Measurements from ENCODE around the gene PIGP.
"Not testable (repeated sequence)": the region's sequence is repeated elsewhere in the genome, so short reads cannot be mapped to it uniquely, and the experiment has no call there.

PIGP gene

GRCh38 chr21:37041706-37042271 lies 31.1 kb downstream of the PIGP start:
- no peak for DNase-seq

GRCh38 chr21:37040212-37040611 lies 32.7 kb downstream of the PIGP start:
- DNase-seq, result no peak

GRCh38 chr21:37039411-37040075 lies 33.3 kb downstream of the PIGP start:
- DNase-seq, result no peak

GRCh38 chr21:37036177-37036576 lies 36.7 kb downstream of the PIGP start:
- no peak for DNase-seq

GRCh38 chr21:37034394-37034793 lies 38.5 kb downstream of the PIGP start:
- not testable (repeated sequence) for DNase-seq

GRCh38 chr21:37032877-37033471 lies 39.9 kb downstream of the PIGP start:
- no peak for DNase-seq

GRCh38 chr21:37032293-37032692 lies 40.6 kb downstream of the PIGP start:
- DNase-seq, result no peak

- no peak for DNase-seq
Measured at GRCh38 chr21:37030864-37031263, 42.0 kb downstream of the PIGP start.

GRCh38 chr21:37028570-37028969 lies 44.3 kb downstream of the PIGP start:
- no peak for DNase-seq

GRCh38 chr21:37026499-37026898 lies 46.4 kb downstream of the PIGP start:
- no peak for DNase-seq

GRCh38 chr21:37017951-37018679 lies 54.8 kb downstream of the PIGP start:
- no peak for DNase-seq
